HepG2 (cell line): Measurements from ENCODE around the gene DOCK3. TPM values are rescaled to one million over a fixed set of nuclear protein-coding genes. Genes with fewer than 3 reads are reported as not detected.

Source experiments
- ATAC-seq: fragments of 200-7000 bp; cut with Tn5 transposase; 3 replicates; pipeline ENCODE4 v1.9.1; 2020; ENCODE audit warnings: mild to moderate bottlenecking, moderate library complexity
- BruUV-seq: library from RNA; stranded (reverse); fragments of 400-500 nt; replicated peaks from 2 replicates; lab custom pipeline; 2021; lab: Mats Ljungman, UMichigan
- CTCF ChIA-PET: fragments of 300-600 bp; formaldehyde crosslinking; extraction: SDS; loops from one replicate; lab custom pipeline; 2021; ENCODE audit warnings: low total read pairs, inconsistent platforms, low intra/inter-chr PET ratio; lab: Yijun Ruan, JAX
- POLR2A ChIA-PET: fragments of 350-600 bp; sonication (Branson Sonifier 250); formaldehyde crosslinking; loops from one replicate; lab custom pipeline; 2020; ENCODE audit warnings: antibody characterized with exemption, inconsistent platforms; lab: Yijun Ruan, JAX
- DNase-seq: peaks from one replicate; pipeline ENCODE4 v3.0.0-alpha.2; 2015; ENCODE audit warnings: low spot score
- FAIRE-seq: peaks from 3 replicates; lab custom pipeline; 2011; peaks lifted over from hg19 to GRCh38; lab: Jason Lieb, UNC
- H2AFZ ChIP-seq: one replicate; pipeline ENCODE4 v1.6.1; 2011; ENCODE audit warnings: low read length, inconsistent platforms
- H3K27ac ChIP-seq: fragments of 300-600 bp; 3 replicates; pipeline ENCODE4 v1.8.0; 2011; ENCODE audit warnings: mixed run types, mild to moderate bottlenecking, mixed read lengths, low read length, inconsistent platforms; ENCODE audit not compliant: insufficient read depth; ENCODE audit errors: extremely low read length
- H3K27me3 ChIP-seq, 2 experiments: fragments of 200-600 bp in 1 of 2; 2 replicates in 1 of 2; 3 replicates in 1 of 2; pipeline versions ENCODE4 v1.6.0 to v1.8.0; 2011; ENCODE audit warnings: low read length in 2 of 2, mild to moderate bottlenecking in 2 of 2, moderate library complexity in 2 of 2, inconsistent platforms in 1 of 2; ENCODE audit not compliant: insufficient read depth in 2 of 2, control insufficient read depth in 1 of 2
- H3K36me3 ChIP-seq, 2 experiments: fragments of 200-600 bp in 1 of 2; replicated peaks in 1 of 2; 2 replicates in 1 of 2; 3 replicates in 1 of 2; pipeline versions ENCODE4 v1.5.1 to v1.8.0; 2011; ENCODE audit warnings: low read length in 2 of 2, inconsistent platforms in 1 of 2; ENCODE audit not compliant: insufficient read depth in 2 of 2, control insufficient read depth in 1 of 2
- H3K4me1 ChIP-seq: 2 replicates; pipeline ENCODE4 v1.5.1; 2012; ENCODE audit warnings: low read length, inconsistent platforms; ENCODE audit not compliant: insufficient read depth
- H3K4me2 ChIP-seq: 2 replicates; pipeline ENCODE4 v1.6.0; 2011; ENCODE audit warnings: low read depth, low read length, inconsistent platforms
- H3K4me3 ChIP-seq, 3 experiments: fragments of 200-600 bp in 1 of 3; sonication (generic), shearing (Covaris generic) in 1 of 3; replicated peaks in 1 of 3; 2 replicates each; pipeline ENCODE4 v1.5.1; 2011 to 2016; ENCODE audit warnings: low read length in 3 of 3, inconsistent platforms in 2 of 3, low read depth in 2 of 3, mild to moderate bottlenecking in 2 of 3, control low read depth in 1 of 3, mixed read lengths in 1 of 3; ENCODE audit not compliant: insufficient read depth in 1 of 3
- H3K79me2 ChIP-seq: one replicate; pipeline ENCODE4 v1.6.1; 2011; ENCODE audit warnings: low read length, inconsistent platforms; ENCODE audit not compliant: insufficient read depth
- H3K9ac ChIP-seq: 2 replicates; pipeline ENCODE4 v1.6.0; 2011; ENCODE audit warnings: mild to moderate bottlenecking, low read depth, low read length, inconsistent platforms; ENCODE audit not compliant: insufficient read depth
- H3K9me3 ChIP-seq: 2 replicates; pipeline ENCODE4 v1.5.1; 2012; ENCODE audit warnings: mild to moderate bottlenecking, low read length
- H4K20me1 ChIP-seq: 2 replicates; pipeline ENCODE4 v1.6.0; 2011; ENCODE audit warnings: inconsistent platforms, mild to moderate bottlenecking, low read length, moderate library complexity; ENCODE audit not compliant: insufficient read depth
- CENPX ChIP-seq: sonication (generic); formaldehyde crosslinking; IDR thresholded peaks from 2 replicates; pipeline ENCODE4 v1.9.0; 2021; ENCODE audit warnings: mild to moderate bottlenecking, missing genetic modification reagents, moderate library complexity
- FLYWCH1 ChIP-seq: sonication (generic); formaldehyde crosslinking; IDR thresholded peaks from 2 replicates; pipeline ENCODE4 v1.8.1; 2023; ENCODE audit warnings: mild to moderate bottlenecking, missing genetic modification reagents
- FOSL1 ChIP-seq: sonication (generic); formaldehyde crosslinking; IDR thresholded peaks from 2 replicates; pipeline ENCODE4 v1.9.0; 2021; ENCODE audit warnings: missing genetic modification reagents, borderline replicate concordance
- FOXO1 ChIP-seq: sonication (generic); formaldehyde crosslinking; IDR thresholded peaks from 2 replicates; pipeline ENCODE4 v1.4.0; 2020; ENCODE audit warnings: missing genetic modification reagents
- JDP2 ChIP-seq: sonication (generic); formaldehyde crosslinking; IDR thresholded peaks from 2 replicates; pipeline ENCODE4 v1.8.1; 2022; ENCODE audit warnings: missing genetic modification reagents, borderline replicate concordance
- KDM5A ChIP-seq: fragments of 200-600 bp; sonication (generic); IDR thresholded peaks from 2 replicates; pipeline ENCODE4 v1.7.0; 2018; ENCODE audit warnings: antibody characterized with exemption, mild to moderate bottlenecking, low read length, borderline replicate concordance
- MIER2 ChIP-seq: IDR thresholded peaks from 2 replicates; pipeline ENCODE4 v1.6.1; 2016; ENCODE audit warnings: missing biosample characterization, missing genetic modification reagents
- NR3C1 ChIP-seq: sonication (generic); formaldehyde crosslinking; IDR thresholded peaks from 2 replicates; pipeline ENCODE4 v1.4.0; 2020; ENCODE audit warnings: missing genetic modification reagents
- SALL2 ChIP-seq: sonication (generic); formaldehyde crosslinking; IDR thresholded peaks from 2 replicates; pipeline ENCODE4 v1.8.1; 2023; ENCODE audit warnings: mild to moderate bottlenecking, missing genetic modification reagents, inconsistent platforms
- SKI ChIP-seq: fragments of 450-650 bp; IDR thresholded peaks from one replicate; pipeline ENCODE4 v1.6.1; 2018; ENCODE audit warnings: mild to moderate bottlenecking; ENCODE audit not compliant: partially characterized antibody
- ZFP82 ChIP-seq: sonication (generic); formaldehyde crosslinking; IDR thresholded peaks from 2 replicates; pipeline ENCODE4 v1.5.1; 2020; ENCODE audit warnings: mild to moderate bottlenecking, missing genetic modification reagents, borderline replicate concordance
- ZNF563 ChIP-seq: sonication (generic); formaldehyde crosslinking; IDR thresholded peaks from 2 replicates; pipeline ENCODE4 v1.8.0; 2022; ENCODE audit warnings: mild to moderate bottlenecking, moderate library complexity, missing genetic modification reagents
- ZNF747 ChIP-seq: sonication (generic); formaldehyde crosslinking; IDR thresholded peaks from 2 replicates; pipeline ENCODE4 v1.8.1; 2023; ENCODE audit warnings: missing genetic modification reagents, mild to moderate bottlenecking, borderline replicate concordance
- WGBS: methylation state at CpG from one replicate; pipeline ENCODE4 v1.1.6; 2017; ENCODE audit warnings: low lambda C conversion rate; 5-methylcytosine and 5-hydroxymethylcytosine counted together
- in situ Hi-C: cut with HindIII; loops from 2 replicates; pipeline ENCODE4 v1.10.0; 2017; ENCODE audit warnings: low pct_unique_long_range_greater_than_20kb; ENCODE audit not compliant: extremely low pct_ligation_motif_present
- intact Hi-C: fragments of 100-400 bp; cut with micrococcal nuclease; formaldehyde crosslinking; loops from one replicate; pipeline ENCODE4 v1.10.0; 2022; ENCODE audit not compliant: unreplicated experiment
- polyA plus RNA-seq, 8 experiments: library from polyadenylated mRNA; depleted of rRNA in 3 of 8; stranded (reverse) in 7 of 8; unstranded in 1 of 8; fragments of >200 nt; fragmentation: Illumina TruSeq in 4 of 8; extraction: Trizol in 4 of 8; gene quantifications; 2 replicates each; pipeline versions ENCODE4 v1.2.1 to v1.2.3, GENCODE V29; 2011 to 2016; ENCODE audit warnings: low read depth in 4 of 8, missing spikeins in 1 of 8, mixed read lengths in 1 of 8; ENCODE audit not compliant: insufficient read depth in 1 of 8
- total RNA-seq, 5 experiments: library from RNA; depleted of rRNA; stranded (reverse); fragments of >200 nt; fragmentation: Illumina TruSeq; extraction: Trizol; gene quantifications; 2 replicates each; pipeline ENCODE4 v1.2.3, GENCODE V29; 2016; ENCODE audit warnings: low read depth in 1 of 5
- TF ChIP-seq, protein P1 (sequence below): sonication (generic); formaldehyde crosslinking; IDR thresholded peaks from 2 replicates; pipeline ENCODE4 v1.8.1; 2023; ENCODE audit warnings: missing genetic modification reagents, inconsistent platforms, borderline replicate concordance
- TF ChIP-seq, protein P2 (sequence below): IDR thresholded peaks from 2 replicates; pipeline ENCODE4 v1.6.1; 2016; ENCODE audit warnings: control low read depth
- TF ChIP-seq, protein P3 (sequence below): sonication (generic); formaldehyde crosslinking; IDR thresholded peaks from 2 replicates; pipeline ENCODE4 v1.5.0; 2020; ENCODE audit warnings: mild to moderate bottlenecking, low read depth, missing genetic modification reagents, borderline replicate concordance

Gene DOCK3
- total and polyA plus RNA-seq, 2 of the 13 experiments (the other 11 are each of a cell fraction or from before 2014, with no cell fraction given) = not detected

GRCh38 chr3:50657816-50658215, 16.9 kb upstream of the DOCK3 start (continued):
- TF ChIP-seq, protein P1, sequence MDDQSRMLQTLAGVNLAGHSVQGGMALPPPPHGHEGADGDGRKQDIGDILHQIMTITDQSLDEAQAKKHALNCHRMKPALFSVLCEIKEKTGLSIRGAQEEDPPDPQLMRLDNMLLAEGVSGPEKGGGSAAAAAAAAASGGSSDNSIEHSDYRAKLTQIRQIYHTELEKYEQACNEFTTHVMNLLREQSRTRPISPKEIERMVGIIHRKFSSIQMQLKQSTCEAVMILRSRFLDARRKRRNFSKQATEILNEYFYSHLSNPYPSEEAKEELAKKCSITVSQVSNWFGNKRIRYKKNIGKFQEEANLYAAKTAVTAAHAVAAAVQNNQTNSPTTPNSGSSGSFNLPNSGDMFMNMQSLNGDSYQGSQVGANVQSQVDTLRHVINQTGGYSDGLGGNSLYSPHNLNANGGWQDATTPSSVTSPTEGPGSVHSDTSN = no peak
- TF ChIP-seq MIER2 (CRISPR knock-in tag) (no peak), SKI (no peak), ZFP82 (CRISPR knock-in tag) (no peak)
- TF ChIP-seq, all 625 proteins: peak for 0

DNA sequence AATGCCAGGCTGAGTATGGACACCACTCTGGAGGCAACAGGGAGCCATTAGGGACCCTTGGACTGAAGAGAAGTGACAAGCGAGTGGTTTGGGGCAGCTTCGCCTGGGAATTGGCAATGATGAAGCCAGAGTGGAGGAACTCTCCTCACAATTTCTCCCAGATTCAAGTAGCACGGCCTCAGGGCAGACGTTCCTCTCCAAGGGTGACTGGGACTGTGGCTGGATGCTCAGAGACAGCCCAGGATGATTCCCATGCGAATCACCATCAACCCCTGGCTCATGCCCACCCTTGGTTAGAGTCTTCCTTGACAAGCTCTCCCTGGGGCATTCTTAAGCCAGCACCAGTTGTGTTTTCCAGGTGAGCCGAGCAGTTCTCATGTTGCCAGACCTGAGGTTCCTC, 16.3 kb upstream of the DOCK3 start:
- Histone ChIP-seq H4K20me1 (no peaks in the 10 kb centered on the region), H3K4me1 (peaks cover 6% of the 10 kb centered on the region; the same call in 1 of the 2 replicates), H3K4me2 (no peak overlapping the region), H3K9ac (no peak overlapping the region), H3K4me3 (no peak overlapping the region), H3K79me2 (no peaks in the 10 kb centered on the region), H3K36me3 (no peaks in the 10 kb centered on the region), H3K27ac (no peak overlapping the region), H3K27me3 (peaks cover 0 to 34% of the 10 kb centered on the region in 2 experiments; a peak in 3 of 5 replicates), H2AFZ (no peak overlapping the region), H3K9me3 (no peaks in the 10 kb centered on the region)
- no peak for ATAC-seq
- ChIA-PET CTCF (no interaction called here), POLR2A (no interaction called here)
- 0% methylated on average over 2 of the region's 6 CpGs for WGBS
- no peak for FAIRE-seq
- no peak for TF ChIP-seq SALL2 (CRISPR knock-in tag)
- no peak for TF ChIP-seq ZNF747
- TF ChIP-seq, protein P2, sequence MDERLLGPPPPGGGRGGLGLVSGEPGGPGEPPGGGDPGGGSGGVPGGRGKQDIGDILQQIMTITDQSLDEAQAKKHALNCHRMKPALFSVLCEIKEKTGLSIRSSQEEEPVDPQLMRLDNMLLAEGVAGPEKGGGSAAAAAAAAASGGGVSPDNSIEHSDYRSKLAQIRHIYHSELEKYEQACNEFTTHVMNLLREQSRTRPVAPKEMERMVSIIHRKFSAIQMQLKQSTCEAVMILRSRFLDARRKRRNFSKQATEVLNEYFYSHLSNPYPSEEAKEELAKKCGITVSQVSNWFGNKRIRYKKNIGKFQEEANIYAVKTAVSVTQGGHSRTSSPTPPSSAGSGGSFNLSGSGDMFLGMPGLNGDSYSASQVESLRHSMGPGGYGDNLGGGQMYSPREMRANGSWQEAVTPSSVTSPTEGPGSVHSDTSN (CRISPR knock-in tag) = no peak
- TF ChIP-seq JDP2 (CRISPR knock-in tag) = no peak
- no peak for TF ChIP-seq NR3C1 (CRISPR knock-in tag)
- no peak for TF ChIP-seq FOSL1 (CRISPR knock-in tag)
- TF ChIP-seq ZNF563 (CRISPR knock-in tag) = no peak
- no peak for TF ChIP-seq FLYWCH1 (CRISPR knock-in tag)
- TF ChIP-seq, protein P3, sequence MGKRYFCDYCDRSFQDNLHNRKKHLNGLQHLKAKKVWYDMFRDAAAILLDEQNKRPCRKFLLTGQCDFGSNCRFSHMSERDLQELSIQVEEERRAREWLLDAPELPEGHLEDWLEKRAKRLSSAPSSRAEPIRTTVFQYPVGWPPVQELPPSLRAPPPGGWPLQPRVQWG = no peak
- TF ChIP-seq KDM5A = no peak
- no peak for TF ChIP-seq FOXO1 (CRISPR knock-in tag)
- TF ChIP-seq CENPX (CRISPR knock-in tag) = no peak
- intact Hi-C loops (no loop called here), in situ Hi-C loops (no loop called here)
- no peak for DNase-seq
- BruUV-seq = no TSS peak
